Upper lobe of right lung (tissue), 1 donor: Measurements from ENCODE around the gene PNKD. TPM values are rescaled to one million over a fixed set of nuclear protein-coding genes. Genes with fewer than 3 reads are reported as not detected.
A peak's percentile ranks its signal among the peaks of the same experiment; 100 is the strongest.

Experiments
- ATAC-seq: fragments of 200-7000 bp; cut with Tn5 transposase; one replicate; pipeline ENCODE4 v1.9.1; 2020; ENCODE audit warnings: mild to moderate bottlenecking, moderate library complexity
- DNase-seq: peaks from one replicate; pipeline ENCODE4 v3.0.0-alpha.2; 2020
- H3K27ac ChIP-seq: fragments of 200-600 bp; one replicate; pipeline ENCODE4 v1.8.0; 2022
- H3K27me3 ChIP-seq: fragments of 200-600 bp; one replicate; pipeline ENCODE4 v1.8.0; 2022; ENCODE audit warnings: mild to moderate bottlenecking
- H3K36me3 ChIP-seq: fragments of 200-600 bp; one replicate; pipeline ENCODE4 v1.8.0; 2022
- H3K4me1 ChIP-seq: fragments of 200-600 bp; one replicate; pipeline ENCODE4 v1.8.0; 2022
- H3K4me3 ChIP-seq: fragments of 200-600 bp; one replicate; pipeline ENCODE4 v1.8.0; 2022; ENCODE audit warnings: mild to moderate bottlenecking
- H3K9me3 ChIP-seq: fragments of 200-600 bp; one replicate; pipeline ENCODE4 v1.8.0; 2022
- intact Hi-C: fragments of 100-400 bp; cut with DNase I; formaldehyde crosslinking; loops from one replicate; pipeline ENCODE4 v1.11.0; 2022
- total RNA-seq: library from RNA; stranded (reverse); fragmentation: NEBNext Ultra II Directional; extraction: Animal tissue kit (Norgen Biotek cat#: 25700); gene quantifications from one replicate; pipeline ENCODE4 v1.2.1, GENCODE V29; 2021
- TF ChIP-seq, protein P1 (sequence below): fragments of 200-600 bp; IDR thresholded peaks from one replicate; pipeline ENCODE4 v1.8.0; 2022; ENCODE audit warnings: antibody characterized with exemption
- donor health status: DM: no; HTN: yes; CAD: no; lungs with severe emphysema.

PNKD gene
- total RNA-seq, 1 donor from 2014 or later: 65.4 TPM

GRCh38 chr2:218261423-218262236, 8.7 kb upstream of the PNKD start:
- Histone ChIP-seq H3K27ac (no peak overlapping the region), H3K4me1 (peaks cover 38% of the 10 kb centered on the region), H3K27me3 (no peaks in the 10 kb centered on the region), H3K36me3 (peaks cover 37% of the 10 kb centered on the region), H3K4me3 (no peak overlapping the region), H3K9me3 (no peaks in the 10 kb centered on the region)
- intact Hi-C loops: no loop called here
- TF ChIP-seq, protein P1, sequence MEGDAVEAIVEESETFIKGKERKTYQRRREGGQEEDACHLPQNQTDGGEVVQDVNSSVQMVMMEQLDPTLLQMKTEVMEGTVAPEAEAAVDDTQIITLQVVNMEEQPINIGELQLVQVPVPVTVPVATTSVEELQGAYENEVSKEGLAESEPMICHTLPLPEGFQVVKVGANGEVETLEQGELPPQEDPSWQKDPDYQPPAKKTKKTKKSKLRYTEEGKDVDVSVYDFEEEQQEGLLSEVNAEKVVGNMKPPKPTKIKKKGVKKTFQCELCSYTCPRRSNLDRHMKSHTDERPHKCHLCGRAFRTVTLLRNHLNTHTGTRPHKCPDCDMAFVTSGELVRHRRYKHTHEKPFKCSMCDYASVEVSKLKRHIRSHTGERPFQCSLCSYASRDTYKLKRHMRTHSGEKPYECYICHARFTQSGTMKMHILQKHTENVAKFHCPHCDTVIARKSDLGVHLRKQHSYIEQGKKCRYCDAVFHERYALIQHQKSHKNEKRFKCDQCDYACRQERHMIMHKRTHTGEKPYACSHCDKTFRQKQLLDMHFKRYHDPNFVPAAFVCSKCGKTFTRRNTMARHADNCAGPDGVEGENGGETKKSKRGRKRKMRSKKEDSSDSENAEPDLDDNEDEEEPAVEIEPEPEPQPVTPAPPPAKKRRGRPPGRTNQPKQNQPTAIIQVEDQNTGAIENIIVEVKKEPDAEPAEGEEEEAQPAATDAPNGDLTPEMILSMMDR: no peak
- DNase-seq (peak; percentile 47), ATAC-seq (no peak)

DNA sequence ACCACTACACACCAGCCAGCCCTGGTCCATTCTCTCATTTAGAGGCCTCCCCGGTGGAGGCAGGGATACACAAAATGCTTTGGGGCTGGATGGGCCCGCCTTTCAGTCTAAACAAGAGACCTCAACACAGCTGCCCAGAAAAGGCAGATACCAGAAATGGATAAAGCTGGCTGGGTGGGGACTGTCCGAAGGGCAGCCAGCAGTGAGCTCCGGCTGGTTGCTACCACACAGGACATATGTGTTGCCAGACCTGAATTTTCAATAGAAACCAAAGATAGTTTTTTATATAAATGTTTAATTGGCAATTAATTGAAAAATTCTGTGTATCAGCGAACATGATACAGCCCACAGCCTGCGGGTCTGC, 8.1 kb upstream of the PNKD start:
- Histone ChIP-seq H3K36me3 (peaks cover 40% of the 10 kb centered on the region), H3K4me1 (peaks cover 37% of the 10 kb centered on the region), H3K9me3 (no peaks in the 10 kb centered on the region), H3K4me3 (no peak overlapping the region), H3K27ac (no peak overlapping the region), H3K27me3 (no peaks in the 10 kb centered on the region)
- TF ChIP-seq, protein P1: no peak
- ATAC-seq: no peak
- intact Hi-C loops: no loop called here
- DNase-seq: no peak

DNA sequence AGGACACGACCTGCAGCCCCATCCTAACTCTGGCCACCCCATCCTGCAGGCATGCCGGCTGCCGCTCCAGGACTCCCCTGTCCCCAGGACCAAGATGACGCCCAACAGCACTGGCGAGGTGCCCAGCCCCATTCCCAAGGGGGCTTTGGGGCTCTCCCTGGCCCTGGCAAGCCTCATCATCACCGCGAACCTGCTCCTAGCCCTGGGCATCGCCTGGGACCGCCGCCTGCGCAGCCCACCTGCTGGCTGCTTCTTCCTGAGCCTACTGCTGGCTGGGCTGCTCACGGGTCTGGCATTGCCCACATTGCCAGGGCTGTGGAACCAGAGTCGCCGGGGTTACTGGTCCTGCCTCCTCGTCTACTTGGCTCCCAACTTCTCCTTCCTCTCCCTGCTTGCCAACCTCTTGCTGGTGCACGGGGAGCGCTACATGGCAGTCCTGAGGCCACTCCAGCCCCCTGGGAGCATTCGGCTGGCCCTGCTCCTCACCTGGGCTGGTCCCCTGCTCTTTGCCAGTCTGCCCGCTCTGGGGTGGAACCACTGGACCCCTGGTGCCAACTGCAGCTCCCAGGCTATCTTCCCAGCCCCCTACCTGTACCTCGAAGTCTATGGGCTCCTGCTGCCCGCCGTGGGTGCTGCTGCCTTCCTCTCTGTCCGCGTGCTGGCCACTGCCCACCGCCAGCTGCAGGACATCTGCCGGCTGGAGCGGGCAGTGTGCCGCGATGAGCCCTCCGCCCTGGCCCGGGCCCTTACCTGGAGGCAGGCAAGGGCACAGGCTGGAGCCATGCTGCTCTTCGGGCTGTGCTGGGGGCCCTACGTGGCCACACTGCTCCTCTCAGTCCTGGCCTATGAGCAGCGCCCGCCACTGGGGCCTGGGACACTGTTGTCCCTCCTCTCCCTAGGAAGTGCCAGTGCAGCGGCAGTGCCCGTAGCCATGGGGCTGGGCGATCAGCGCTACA, 7.4 kb upstream of the PNKD start:
- no peak overlapping the region for H3K4me3 ChIP-seq
- peaks cover 32% of the 10 kb centered on the region for H3K4me1 ChIP-seq
- TF ChIP-seq, protein P1: no peak
- H3K27ac ChIP-seq: no peak overlapping the region
- ATAC-seq: no peak
- DNase-seq: peak; percentile 68
- no peaks in the 10 kb centered on the region for H3K9me3 ChIP-seq
- H3K27me3 ChIP-seq: no peaks in the 10 kb centered on the region
- intact Hi-C loops: no loop called here
- peaks cover 47% of the 10 kb centered on the region for H3K36me3 ChIP-seq

DNA sequence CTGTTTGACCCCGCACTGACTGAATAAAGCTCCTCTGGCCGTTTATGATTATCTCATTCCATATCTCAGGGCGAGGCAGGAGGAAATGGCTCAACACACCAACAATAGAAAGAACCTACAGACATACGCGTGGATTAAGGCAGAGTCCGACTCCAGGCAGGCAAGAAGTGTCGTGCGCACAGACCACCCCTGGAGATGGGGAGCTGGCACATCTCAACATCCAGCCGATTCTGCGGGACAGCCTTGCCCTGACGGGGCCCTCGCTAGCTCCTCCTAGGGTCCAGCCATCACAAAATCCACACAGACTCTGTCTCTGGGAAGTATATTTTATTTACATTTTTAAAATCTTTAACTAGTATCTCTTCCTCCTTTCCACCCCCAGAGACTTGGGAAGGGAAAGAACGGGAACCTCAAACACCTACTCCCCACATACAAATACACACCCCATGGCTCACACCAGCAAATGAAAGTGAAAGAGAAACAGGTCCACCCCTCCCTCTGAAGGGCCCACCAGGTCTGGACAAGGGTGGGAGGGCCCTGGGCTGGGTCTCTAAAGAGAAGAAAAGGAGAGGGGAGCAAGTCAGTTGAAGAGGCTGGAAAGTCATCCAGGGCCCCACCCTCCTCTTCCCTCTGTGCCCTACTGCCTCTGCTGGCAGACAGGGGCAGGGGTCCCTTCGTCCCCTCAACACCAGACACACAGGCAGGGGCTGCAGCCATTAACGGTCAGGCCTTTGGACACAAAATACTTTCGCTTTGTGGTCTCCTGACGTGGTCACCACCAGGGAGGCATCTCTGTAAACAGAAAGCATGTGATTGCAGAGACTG, 6.3 kb upstream of the PNKD start:
- intact Hi-C loops: no loop called here
- H3K27me3 ChIP-seq: no peaks in the 10 kb centered on the region
- ATAC-seq (peak; percentile 4), DNase-seq (peak; percentile 49)
- peaks cover 29% of the 10 kb centered on the region for H3K4me1 ChIP-seq
- H3K9me3 ChIP-seq: no peaks in the 10 kb centered on the region
- no peak overlapping the region for H3K27ac ChIP-seq
- no peak overlapping the region for H3K4me3 ChIP-seq
- peaks cover 50% of the 10 kb centered on the region for H3K36me3 ChIP-seq
- TF ChIP-seq, protein P1: no peak

DNA sequence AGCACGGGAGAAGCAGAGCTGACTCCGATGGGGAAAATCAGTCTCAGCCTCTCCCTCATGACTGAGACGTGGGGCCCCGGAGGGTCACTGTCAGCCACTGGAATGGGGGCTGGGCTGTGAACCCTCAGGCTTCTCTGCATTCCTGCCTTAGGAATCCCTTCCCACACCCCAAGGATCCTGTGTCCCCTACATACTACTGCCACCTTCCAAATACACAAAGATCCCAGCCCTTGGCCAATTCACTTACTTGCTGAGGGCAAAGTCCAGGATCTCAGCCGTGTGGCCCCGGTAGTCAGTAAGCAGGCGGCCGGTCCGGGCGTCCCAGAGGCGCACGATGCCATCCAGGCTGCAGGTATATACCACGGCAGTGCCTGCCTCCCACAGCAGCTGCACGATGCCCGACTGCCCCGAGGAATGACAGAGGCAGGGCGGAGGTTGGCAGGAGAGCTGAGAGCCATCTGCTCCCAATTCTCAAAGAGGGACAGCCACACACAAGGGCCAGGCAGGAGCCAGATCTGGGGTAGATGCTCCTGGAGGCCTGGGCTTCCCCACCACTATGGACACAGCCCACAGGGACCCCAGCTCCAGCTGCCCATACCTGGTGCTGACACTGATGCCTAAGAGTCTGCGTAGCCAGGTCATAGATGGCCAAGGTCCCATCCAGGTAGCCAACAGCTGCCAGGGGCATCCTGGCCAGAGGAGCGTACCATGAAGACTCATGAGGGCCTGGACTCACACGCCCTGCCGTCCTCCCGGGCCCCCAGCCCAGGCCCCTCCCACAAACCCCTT, 5.4 kb upstream of the PNKD start:
- Histone ChIP-seq H3K4me1 (peaks cover 23% of the 10 kb centered on the region), H3K27me3 (no peaks in the 10 kb centered on the region), H3K4me3 (no peak overlapping the region), H3K27ac (no peak overlapping the region), H3K36me3 (peaks cover 50% of the 10 kb centered on the region), H3K9me3 (no peaks in the 10 kb centered on the region)
- no peak for ATAC-seq
- DNase-seq: peak; percentile 53
- TF ChIP-seq, protein P1: no peak
- intact Hi-C loops: no loop called here
